Gastrocnemius medialis (tissue), 4 donors: ENCODE measurements around the gene DYRK1A. TPM values are rescaled to one million over a fixed set of nuclear protein-coding genes. Genes with fewer than 3 reads are reported as not detected.

ENCODE experiments used
- ATAC-seq, 2 donors: fragments of 150-250 bp; one replicate each; pipeline ENCODE4 v1.9.1; 2016
- DNase-seq, 2 donors: peaks; one replicate each; pipeline ENCODE4 v3.0.0-alpha.2; 2019
- H3K27ac ChIP-seq, 4 donors: fragments of 200-600 bp; sonication (generic); 1 replicate in 1 of 4; 2 replicates in 3 of 4; pipeline ENCODE4 v1.5.1; 2016 to 2018; ENCODE audit warnings: mild to moderate bottlenecking in 2 of 4, moderate library complexity in 1 of 4
- H3K27me3 ChIP-seq, 3 donors: fragments of 200-600 bp; sonication (generic) in 2 of 3; 1 replicate in 1 of 3; 2 replicates in 2 of 3; pipeline versions ENCODE4 v1.5.1 to v1.6.0; 2016 to 2019; ENCODE audit warnings: mild to moderate bottlenecking in 1 of 3, moderate library complexity in 1 of 3
- H3K36me3 ChIP-seq, 2 donors: fragments of 200-600 bp; sonication (generic) in 1 of 2; one replicate each; pipeline ENCODE4 v1.5.1; 2017 to 2018
- H3K4me1 ChIP-seq, 2 donors: fragments of 200-600 bp; sonication (generic) in 1 of 2; one replicate each; pipeline ENCODE4 v1.5.1; 2016 to 2017; ENCODE audit warnings: mild to moderate bottlenecking in 2 of 2
- H3K4me3 ChIP-seq, 4 donors: fragments of 200-600 bp; sonication (generic) in 3 of 4; 1 replicate in 1 of 4; 2 replicates in 3 of 4; pipeline ENCODE4 v1.5.1; 2016 to 2019; ENCODE audit warnings: mild to moderate bottlenecking in 2 of 4
- H3K9me3 ChIP-seq, 3 donors: fragments of 200-600 bp; sonication (generic) in 2 of 3; 1 replicate in 1 of 3; 2 replicates in 2 of 3; pipeline ENCODE4 v1.5.1; 2016 to 2019
- CTCF ChIP-seq, 5 experiments: fragments of 450-650 bp in 3 of 5; fragments of 200-600 bp in 2 of 5; sonication (generic) in 2 of 5; IDR thresholded peaks in 4 of 5; conservative IDR thresholded peaks in 1 of 5; 1 replicate in 4 of 5; 2 replicates in 1 of 5; pipeline ENCODE4 v1.5.1; 2016 to 2019; ENCODE audit warnings: antibody characterized with exemption in 5 of 5, mild to moderate bottlenecking in 3 of 5, moderate library complexity in 3 of 5
- POLR2A ChIP-seq, 2 donors: fragments of 450-650 bp; IDR thresholded peaks; one replicate each; pipeline ENCODE4 v1.6.1; 2017; ENCODE audit warnings: antibody characterized with exemption in 2 of 2, mild to moderate bottlenecking in 2 of 2, moderate library complexity in 2 of 2
- in situ Hi-C, 4 donors: fragments of 200-750 bp; cut with MboI; loops; one replicate each; pipeline versions ENCODE4 v1.15.0 to v1.8.0; 2017; ENCODE audit warnings: low sequenced_read_pairs in 4 of 4
- intact Hi-C: fragments of 100-400 bp; cut with DNase I; formaldehyde crosslinking; loops from one replicate; pipeline ENCODE4 v1.15.1; 2023; ENCODE audit warnings: low total_unique reads
- total RNA-seq, 4 donors: library from RNA; depleted of rRNA; stranded (reverse); fragments of >200 nt; gene quantifications; one replicate each; pipeline versions ENCODE4 v1.1.0 to v1.2.3, GENCODE V29; 2016

Gene DYRK1A
- total RNA-seq, 4 donors from 2014 or later, result 81.0 to 115 (median 95.3) TPM

- H3K9me3 ChIP-seq, result peaks cover 0 to 14% (median 0%) of the 10 kb centered on the region in 3 donors
- no peak overlapping the region for H3K4me3 ChIP-seq
- no peaks in the 10 kb centered on the region for H3K27me3 ChIP-seq
- DNase-seq (no peak), ATAC-seq (no peak)
- in situ Hi-C loops (no loop called here), intact Hi-C loops (no loop called here)
- H3K27ac ChIP-seq, result no peak overlapping the region
- H3K36me3 ChIP-seq, result no peaks in the 10 kb centered on the region
- no peaks in the 10 kb centered on the region for H3K4me1 ChIP-seq
- TF ChIP-seq CTCF (IDR thresholded peaks at IDR 0.05 in 4 of 5, conservative IDR thresholded peaks at IDR 0.05 in 1 of 5), result no peak
- TF ChIP-seq POLR2A (IDR thresholded peaks at IDR 0.05), result no peak
Measured at GRCh38 chr21:37346841-37347430, 19.6 kb upstream of the DYRK1A start.

GRCh38 chr21:37348664-37349063, 17.9 kb upstream of the DYRK1A start:
- no peak overlapping the region for H3K27ac ChIP-seq
- H3K4me1 ChIP-seq, result no peaks in the 10 kb centered on the region
- intact Hi-C loops, result no loop called here
- ATAC-seq (no peak), DNase-seq (no peak)
- TF ChIP-seq POLR2A (IDR thresholded peaks at IDR 0.05) (no peak), CTCF (IDR thresholded peaks at IDR 0.05 in 4 of 5, conservative IDR thresholded peaks at IDR 0.05 in 1 of 5) (no peak)
- peaks cover 0 to 14% (median 0%) of the 10 kb centered on the region in 3 donors for H3K9me3 ChIP-seq
- in situ Hi-C loops, result no loop called here
- no peaks in the 10 kb centered on the region for H3K27me3 ChIP-seq
- no peaks in the 10 kb centered on the region for H3K36me3 ChIP-seq
- no peak overlapping the region for H3K4me3 ChIP-seq

- H3K9me3 ChIP-seq, result peaks cover 0 to 14% (median 0%) of the 10 kb centered on the region in 3 donors
- DNase-seq, result no peak
- no peak for ATAC-seq
- H3K4me3 ChIP-seq, result no peak overlapping the region
- intact Hi-C loops (no loop called here), in situ Hi-C loops (loop anchor here in 2 of 4 donors (5.0 to 25.0 kb wide), 2 partner anchors 73 to 88 kb away; partner anchors contain the start of gene VPS26C (in 1 of the 2))
- H3K27ac ChIP-seq, result no peak overlapping the region
- no peaks in the 10 kb centered on the region for H3K4me1 ChIP-seq
- no peaks in the 10 kb centered on the region for H3K27me3 ChIP-seq
- TF ChIP-seq POLR2A (IDR thresholded peaks at IDR 0.05) (no peak), CTCF (IDR thresholded peaks at IDR 0.05 in 4 of 5, conservative IDR thresholded peaks at IDR 0.05 in 1 of 5) (no peak)
- no peaks in the 10 kb centered on the region for H3K36me3 ChIP-seq
Measured at GRCh38 chr21:37350472-37350871, 16.1 kb upstream of the DYRK1A start.

GRCh38 chr21:37356706-37357105, 9.9 kb upstream of the DYRK1A start:
- Histone ChIP-seq H3K4me1 (peaks cover 0 to 4% of the 10 kb centered on the region in 2 donors), H3K4me3 (no peak overlapping the region), H3K36me3 (no peaks in the 10 kb centered on the region), H3K27ac (no peak overlapping the region), H3K27me3 (no peaks in the 10 kb centered on the region), H3K9me3 (no peaks in the 10 kb centered on the region)
- no peak for ATAC-seq
- DNase-seq, result no peak
- intact Hi-C loops, result no loop called here
- in situ Hi-C loops, result loop anchor here in 1 of 4 donors (25.0 kb wide), 1 partner anchor 94 kb away; the partner anchor contains the start of gene VPS26C
- TF ChIP-seq POLR2A (IDR thresholded peaks at IDR 0.05) (no peak), CTCF (IDR thresholded peaks at IDR 0.05 in 4 of 5, conservative IDR thresholded peaks at IDR 0.05 in 1 of 5) (no peak)
